Hepatocyte (in vitro differentiated cells): ENCODE measurements around the gene RAB1B. TPM values are rescaled to one million over a fixed set of nuclear protein-coding genes. Genes with fewer than 3 reads are reported as not detected.
A peak's percentile ranks its signal among the peaks of the same experiment; 100 is the strongest.

ENCODE experiments used
- DNase-seq: peaks from one replicate; pipeline ENCODE4 v3.0.0-alpha.2; 2016; ENCODE audit warnings: low spot score
- H2AFZ ChIP-seq: fragments of 200-600 bp; sonication (generic); 2 replicates; pipeline ENCODE4 v1.6.0; 2016; ENCODE audit warnings: antibody characterized with exemption, mild to moderate bottlenecking
- H3K27ac ChIP-seq: fragments of 200-600 bp; sonication (generic); 2 replicates; pipeline ENCODE4 v1.5.1; 2016; ENCODE audit warnings: mild to moderate bottlenecking
- H3K27me3 ChIP-seq: fragments of 200-600 bp; sonication (generic); 2 replicates; pipeline ENCODE4 v1.6.1; 2016
- H3K36me3 ChIP-seq: fragments of 200-600 bp; sonication (generic); replicated peaks from 2 replicates; pipeline ENCODE4 v1.5.1; 2016; ENCODE audit warnings: low read depth; ENCODE audit not compliant: insufficient read depth
- H3K4me1 ChIP-seq: fragments of 200-600 bp; sonication (generic); 2 replicates; pipeline ENCODE4 v1.5.1; 2016; ENCODE audit warnings: mild to moderate bottlenecking, moderate library complexity; ENCODE audit not compliant: insufficient read depth
- H3K4me2 ChIP-seq: fragments of 200-600 bp; sonication (generic); 2 replicates; pipeline ENCODE4 v1.6.0; 2016
- H3K4me3 ChIP-seq: fragments of 200-600 bp; sonication (generic); 2 replicates; pipeline ENCODE4 v1.5.1; 2016; ENCODE audit warnings: mild to moderate bottlenecking
- H3K79me2 ChIP-seq: fragments of 200-600 bp; sonication (generic); 2 replicates; pipeline ENCODE4 v1.6.0; 2017; ENCODE audit warnings: mild to moderate bottlenecking
- H3K9me2 ChIP-seq: fragments of 200-600 bp; sonication (generic); replicated peaks from 2 replicates; pipeline ENCODE4 v1.6.0; 2017; ENCODE audit warnings: mild to moderate bottlenecking; ENCODE audit not compliant: insufficient read depth
- H3K9me3 ChIP-seq: fragments of 200-600 bp; sonication (generic); 2 replicates; pipeline ENCODE4 v1.5.1; 2016; ENCODE audit warnings: low read depth, mild to moderate bottlenecking
- H4K20me1 ChIP-seq: fragments of 200-600 bp; sonication (generic); 2 replicates; pipeline ENCODE4 v1.6.0; 2016; ENCODE audit warnings: mild to moderate bottlenecking; ENCODE audit not compliant: insufficient read depth, poor library complexity, severe bottlenecking
- EZH2 ChIP-seq: fragments of 200-600 bp; sonication (generic); IDR thresholded peaks from 2 replicates; pipeline ENCODE4 v1.6.1; 2016; ENCODE audit warnings: antibody characterized with exemption, mild to moderate bottlenecking, borderline replicate concordance
- EZH2phosphoT487 ChIP-seq: fragments of 200-600 bp; sonication (generic); IDR thresholded peaks from one replicate; pipeline ENCODE4 v1.6.1; 2018; ENCODE audit warnings: antibody characterized with exemption, mild to moderate bottlenecking, low read depth, moderate library complexity; ENCODE audit not compliant: unreplicated experiment, severe bottlenecking
- WGBS: methylation state at CpG from one replicate; pipeline ENCODE4 v1.1.6; 2016; ENCODE audit warnings: low lambda C conversion rate; ENCODE audit errors: missing lambda C conversion rate; 5-methylcytosine and 5-hydroxymethylcytosine counted together
- polyA plus RNA-seq: library from polyadenylated mRNA; unstranded; fragments of >200 nt; fragmentation: Nextera tagmentation; extraction: Ambion mirVana; gene quantifications from 2 replicates; pipeline ENCODE4 v1.2.1, GENCODE V29; 2016
- total RNA-seq: library from RNA; depleted of rRNA; stranded (reverse); fragments of >200 nt; gene quantifications from 2 replicates; pipeline ENCODE4 v1.2.3, GENCODE V29; 2014
- TF ChIP-seq, protein P1 (sequence below): fragments of 200-600 bp; sonication (generic); IDR thresholded peaks from 2 replicates; pipeline ENCODE4 v1.5.1; 2016; ENCODE audit warnings: antibody characterized with exemption, mild to moderate bottlenecking; ENCODE audit not compliant: poor library complexity

Gene RAB1B
- total and polyA plus RNA-seq, 2 experiments from 2014 or later = 19.9 to 88.4 TPM

DNA sequence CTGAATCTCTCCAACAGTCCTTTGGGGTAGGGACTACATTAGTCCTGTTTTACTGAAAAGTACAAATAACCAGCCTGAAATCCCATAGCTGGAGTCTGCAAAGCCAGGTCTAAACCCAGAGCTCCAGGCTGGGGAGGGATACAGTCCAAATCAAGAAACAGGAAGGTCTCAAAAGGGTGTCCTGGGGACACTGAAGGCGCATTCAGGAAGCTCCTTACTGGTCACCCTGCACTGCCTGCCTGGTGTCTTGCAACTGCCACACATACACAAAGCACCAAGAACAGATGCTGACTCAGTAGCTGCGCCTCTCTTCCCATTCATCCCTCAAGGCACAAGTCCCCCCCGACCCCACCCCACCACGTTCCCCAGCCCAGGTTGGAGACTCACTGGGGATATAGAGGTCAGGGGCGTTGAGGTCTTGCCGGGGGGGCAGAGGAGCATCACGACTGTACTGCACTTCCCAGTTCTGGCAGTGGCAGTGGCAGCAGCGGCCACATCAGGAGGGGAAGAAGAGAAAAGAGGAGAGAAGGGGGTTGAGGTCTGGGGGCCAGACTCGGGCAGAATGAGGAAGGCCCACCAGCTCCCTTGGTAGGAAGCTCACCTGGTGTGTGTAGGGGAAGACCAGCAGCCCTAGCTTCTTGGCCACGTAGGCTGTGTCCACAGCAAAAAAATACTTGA lies 18.9 kb downstream of the RAB1B start:
- Histone ChIP-seq H3K36me3 (no peaks in the 10 kb centered on the region), H2AFZ (no peak overlapping the region), H4K20me1 (no peaks in the 10 kb centered on the region), H3K9me3 (no peaks in the 10 kb centered on the region), H3K27ac (peak overlapping the region; percentile 93), H3K9me2 (no peaks in the 10 kb centered on the region), H3K4me3 (peak overlapping the region; percentile 46), H3K4me1 (peaks cover 15% of the 10 kb centered on the region), H3K79me2 (peaks cover 35% of the 10 kb centered on the region), H3K4me2 (peak overlapping the region; percentile 95), H3K27me3 (peaks cover 13% of the 10 kb centered on the region)
- DNase-seq = no peak
- WGBS = 94% methylated on average over 8 of the region's 10 CpGs
- TF ChIP-seq EZH2phosphoT487 = no peak
- TF ChIP-seq EZH2 = no peak
- TF ChIP-seq, protein P1, sequence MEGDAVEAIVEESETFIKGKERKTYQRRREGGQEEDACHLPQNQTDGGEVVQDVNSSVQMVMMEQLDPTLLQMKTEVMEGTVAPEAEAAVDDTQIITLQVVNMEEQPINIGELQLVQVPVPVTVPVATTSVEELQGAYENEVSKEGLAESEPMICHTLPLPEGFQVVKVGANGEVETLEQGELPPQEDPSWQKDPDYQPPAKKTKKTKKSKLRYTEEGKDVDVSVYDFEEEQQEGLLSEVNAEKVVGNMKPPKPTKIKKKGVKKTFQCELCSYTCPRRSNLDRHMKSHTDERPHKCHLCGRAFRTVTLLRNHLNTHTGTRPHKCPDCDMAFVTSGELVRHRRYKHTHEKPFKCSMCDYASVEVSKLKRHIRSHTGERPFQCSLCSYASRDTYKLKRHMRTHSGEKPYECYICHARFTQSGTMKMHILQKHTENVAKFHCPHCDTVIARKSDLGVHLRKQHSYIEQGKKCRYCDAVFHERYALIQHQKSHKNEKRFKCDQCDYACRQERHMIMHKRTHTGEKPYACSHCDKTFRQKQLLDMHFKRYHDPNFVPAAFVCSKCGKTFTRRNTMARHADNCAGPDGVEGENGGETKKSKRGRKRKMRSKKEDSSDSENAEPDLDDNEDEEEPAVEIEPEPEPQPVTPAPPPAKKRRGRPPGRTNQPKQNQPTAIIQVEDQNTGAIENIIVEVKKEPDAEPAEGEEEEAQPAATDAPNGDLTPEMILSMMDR = no peak

DNA sequence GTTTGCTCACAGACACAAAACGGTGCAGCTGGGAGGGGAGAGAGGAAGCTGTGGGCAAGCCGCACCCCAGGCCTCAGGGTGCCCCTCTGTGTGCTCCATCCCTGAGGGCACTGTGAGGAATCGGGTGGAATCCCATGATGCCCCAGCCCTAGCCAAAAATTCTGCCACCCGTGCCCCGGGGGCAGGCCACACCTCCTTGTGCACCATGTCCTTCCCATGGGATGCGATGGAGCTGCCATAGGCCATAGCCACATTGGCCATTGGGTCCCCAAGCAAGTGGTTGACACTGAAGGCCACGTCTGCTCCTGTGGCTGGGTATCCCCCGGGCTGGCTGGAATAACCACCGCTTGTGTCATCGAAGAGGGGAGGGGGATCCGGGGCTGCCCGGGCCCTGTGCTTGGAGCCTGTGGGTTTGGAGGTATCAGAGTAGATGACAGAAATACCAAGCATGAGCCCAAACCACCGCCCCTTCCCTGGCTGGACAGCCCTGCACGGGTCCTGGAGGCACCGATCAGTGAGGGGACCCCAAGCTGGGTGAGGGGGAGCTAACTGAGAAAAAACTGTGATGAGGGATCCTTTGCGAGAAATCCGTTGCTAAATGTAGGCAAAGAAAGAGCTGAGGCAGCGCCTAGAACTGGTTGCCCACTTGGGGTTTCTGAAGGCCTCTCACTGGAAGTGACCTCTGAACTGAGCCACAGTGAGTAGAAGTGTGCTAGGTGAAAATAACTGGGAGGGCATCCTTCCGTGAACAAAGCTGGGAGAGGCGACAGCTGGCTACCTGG lies 19.6 kb downstream of the RAB1B start:
- peak overlapping the region; percentile 44 for H2AFZ ChIP-seq
- peaks cover 15% of the 10 kb centered on the region for H3K4me1 ChIP-seq
- WGBS = 51% methylated on average over 17 of the region's 20 CpGs

GRCh38 chr11:66288671-66289547 lies 20.5 kb downstream of the RAB1B start, which contains the start of gene YIF1A:
TSS of gene YIF1A (minus strand) at chr11:66289143. CDS start at chr11:66288985, 158 bp downstream.
- Histone ChIP-seq H3K36me3 (no peaks in the 10 kb centered on the region), H3K27me3 (peaks cover 29% of the 10 kb centered on the region), H3K9me3 (no peaks in the 10 kb centered on the region), H4K20me1 (no peaks in the 10 kb centered on the region), H2AFZ (peak within 1 kb of the TSS; percentile 44), H3K27ac (peak within 1 kb of the TSS; percentile 93), H3K9me2 (no peaks in the 10 kb centered on the region), H3K4me1 (peaks cover 15% of the 10 kb centered on the region), H3K4me2 (peak within 1 kb of the TSS; percentile 95), H3K79me2 (peaks cover 35% of the 10 kb centered on the region), H3K4me3 (peak within 1 kb of the TSS; percentile 46)
- under 1% methylated on average over 59 of the region's 87 CpGs for WGBS
- TF ChIP-seq EZH2 (no peak), EZH2phosphoT487 (no peak)
- peak; percentile 99 for DNase-seq

More for the DNA sequence above, 19.6 kb downstream of the RAB1B start:
- H3K36me3 ChIP-seq = no peaks in the 10 kb centered on the region
- peaks cover 35% of the 10 kb centered on the region for H3K79me2 ChIP-seq
- no peak for DNase-seq
- peak overlapping the region; percentile 93 for H3K27ac ChIP-seq
- no peaks in the 10 kb centered on the region for H3K9me3 ChIP-seq
- peaks cover 21% of the 10 kb centered on the region for H3K27me3 ChIP-seq
- peak overlapping the region; percentile 95 for H3K4me2 ChIP-seq
- TF ChIP-seq EZH2phosphoT487 = no peak
- no peak for TF ChIP-seq EZH2
- TF ChIP-seq, protein P1 = no peak
- no peaks in the 10 kb centered on the region for H4K20me1 ChIP-seq
- peak overlapping the region; percentile 46 for H3K4me3 ChIP-seq
- no peaks in the 10 kb centered on the region for H3K9me2 ChIP-seq
